ENCODE measurements around the gene PSMD14. TPM values are rescaled to one million over a fixed set of nuclear protein-coding genes. Genes with fewer than 3 reads are reported as not detected.
"Not testable (repeated sequence)": the region's sequence is repeated elsewhere in the genome, so short reads cannot be mapped to it uniquely, and the experiment has no call there.

Gene PSMD14
- polyA plus RNA-seq, 2 donors: 32.2 to 45.6 TPM

GRCh38 chr2:161332371-161332967 lies 24.2 kb downstream of the PSMD14 start:
- no peaks in the 10 kb centered on the region for H3K4me1 ChIP-seq (ENCODE audit: control insufficient read depth in 2 of 2, insufficient read depth in 2 of 2, low read length in 1 of 2)
- no peak overlapping the region for H3K4me3 ChIP-seq (ENCODE audit: low read depth in 1 of 2, low read length in 2 of 2)
- H3K27ac ChIP-seq (ENCODE audit: low read depth in 2 of 2, low read length in 1 of 2): no peak overlapping the region
- no peaks in the 10 kb centered on the region for H3K27me3 ChIP-seq (ENCODE audit: control insufficient read depth in 1 of 2, insufficient read depth in 2 of 2, low read length in 2 of 2)
- H3K36me3 ChIP-seq (ENCODE audit: control insufficient read depth in 2 of 2, insufficient read depth in 2 of 2, low read length in 1 of 2): no peaks in the 10 kb centered on the region
- H3K9me3 ChIP-seq (ENCODE audit: control insufficient read depth in 2 of 2, insufficient read depth in 1 of 2, low read depth in 1 of 2, low read length in 1 of 2): no peaks in the 10 kb centered on the region

- H3K9me3 ChIP-seq (ENCODE audit: control insufficient read depth in 2 of 2, insufficient read depth in 1 of 2, low read depth in 1 of 2, low read length in 1 of 2): no peaks in the 10 kb centered on the region
- 85 to 93% methylated on average over 2 of the region's 2 CpGs for WGBS, 2 donors
- H3K36me3 ChIP-seq (ENCODE audit: control insufficient read depth in 2 of 2, insufficient read depth in 2 of 2, low read length in 1 of 2): no peaks in the 10 kb centered on the region
- no peak overlapping the region for H3K4me3 ChIP-seq (ENCODE audit: low read depth in 1 of 2, low read length in 2 of 2)
- H3K27ac ChIP-seq (ENCODE audit: low read depth in 2 of 2, low read length in 1 of 2): no peak overlapping the region
- H3K4me1 ChIP-seq (ENCODE audit: control insufficient read depth in 2 of 2, insufficient read depth in 2 of 2, low read length in 1 of 2): no peaks in the 10 kb centered on the region
- no peaks in the 10 kb centered on the region for H3K27me3 ChIP-seq (ENCODE audit: control insufficient read depth in 1 of 2, insufficient read depth in 2 of 2, low read length in 2 of 2)
Measured at GRCh38 chr2:161335626-161336025, 27.4 kb downstream of the PSMD14 start.

DNA sequence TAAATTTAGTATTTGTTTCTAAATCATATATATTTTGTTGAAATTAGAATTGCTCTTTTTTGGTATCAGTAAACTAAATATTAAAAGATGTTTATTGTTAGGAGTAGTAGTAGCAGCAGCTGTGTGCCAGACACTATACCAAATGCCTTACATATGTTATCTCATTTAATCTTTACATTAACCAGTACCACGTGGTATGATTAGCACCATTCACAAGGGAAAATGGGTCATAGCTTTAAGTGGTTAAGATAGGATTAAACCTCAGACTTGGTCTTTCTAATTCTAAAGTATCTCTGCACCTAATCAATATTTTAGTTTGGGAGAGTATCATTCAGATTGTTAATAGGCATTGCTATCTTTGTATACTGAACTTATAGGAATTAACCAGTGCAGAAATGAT lies 29.0 kb downstream of the PSMD14 start:
- Histone ChIP-seq H3K27me3 (ENCODE audit: control insufficient read depth in 1 of 2, insufficient read depth in 2 of 2, low read length in 2 of 2) (no peaks in the 10 kb centered on the region), H3K4me3 (ENCODE audit: low read depth in 1 of 2, low read length in 2 of 2) (no peak overlapping the region), H3K4me1 (ENCODE audit: control insufficient read depth in 2 of 2, insufficient read depth in 2 of 2, low read length in 1 of 2) (no peaks in the 10 kb centered on the region), H3K9me3 (ENCODE audit: control insufficient read depth in 2 of 2, insufficient read depth in 1 of 2, low read depth in 1 of 2, low read length in 1 of 2) (no peaks in the 10 kb centered on the region), H3K36me3 (ENCODE audit: control insufficient read depth in 2 of 2, insufficient read depth in 2 of 2, low read length in 1 of 2) (no peaks in the 10 kb centered on the region), H3K27ac (ENCODE audit: low read depth in 2 of 2, low read length in 1 of 2) (no peak overlapping the region)
- WGBS, 2 donors: 64 to 67% methylated on average over 1 of the region's 1 CpG

DNA sequence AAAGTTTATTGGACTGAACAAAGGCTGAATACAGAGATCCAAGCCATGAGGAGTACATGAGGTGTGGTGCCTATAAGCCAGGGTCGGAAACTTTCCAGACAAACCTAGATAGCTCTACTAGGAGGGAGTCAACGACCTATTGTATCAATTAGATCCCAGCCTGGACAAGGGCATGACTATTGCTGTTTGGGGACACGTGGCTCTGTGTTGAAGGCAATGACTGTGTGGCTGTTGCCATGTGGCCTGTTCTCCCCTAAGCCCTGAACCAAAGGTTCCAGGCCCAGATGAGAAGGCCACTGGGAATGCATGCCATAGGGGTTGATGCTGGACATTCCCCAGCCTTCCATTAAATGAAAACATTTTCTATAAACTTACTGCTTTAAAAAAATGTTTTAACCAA lies 31.3 kb downstream of the PSMD14 start:
- not testable (repeated sequence) for H3K9me3 ChIP-seq (ENCODE audit: control insufficient read depth in 2 of 2, insufficient read depth in 1 of 2, low read depth in 1 of 2, low read length in 1 of 2); H3K36me3 ChIP-seq (ENCODE audit: control insufficient read depth in 2 of 2, insufficient read depth in 2 of 2, low read length in 1 of 2); H3K27me3 ChIP-seq (ENCODE audit: control insufficient read depth in 1 of 2, insufficient read depth in 2 of 2, low read length in 2 of 2); H3K27ac ChIP-seq (ENCODE audit: low read depth in 2 of 2, low read length in 1 of 2); H3K4me1 ChIP-seq (ENCODE audit: control insufficient read depth in 2 of 2, insufficient read depth in 2 of 2, low read length in 1 of 2); H3K4me3 ChIP-seq (ENCODE audit: low read depth in 1 of 2, low read length in 2 of 2)
- WGBS, 2 donors: 80 to 83% methylated on average over 3 of the region's 3 CpGs

DNA sequence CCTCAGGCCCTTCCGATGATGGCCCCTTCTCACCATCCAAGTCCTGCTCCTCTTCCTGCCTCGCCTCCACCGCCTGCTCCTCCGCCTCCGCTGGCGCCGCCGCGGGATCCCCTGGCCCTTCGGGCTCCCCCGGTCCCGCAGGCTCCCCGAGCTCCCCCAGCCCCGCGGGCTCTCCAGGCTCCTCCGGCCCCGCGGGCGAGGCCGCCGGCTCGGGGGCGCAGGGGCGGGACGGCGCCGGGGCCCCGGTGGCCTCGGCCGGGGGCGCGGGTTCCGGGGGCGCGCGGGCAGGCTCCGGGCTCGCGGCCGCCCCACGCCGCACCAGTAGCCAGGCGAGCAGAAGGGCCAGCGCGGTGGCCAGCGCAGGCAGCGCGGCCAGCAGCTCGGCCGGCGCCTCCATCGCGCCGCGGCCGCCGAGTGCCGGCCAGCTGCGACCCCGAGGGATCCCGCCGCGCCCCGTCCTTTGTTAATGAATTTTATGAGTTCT lies 32.7 kb downstream of the PSMD14 start:
- H3K9me3 ChIP-seq (ENCODE audit: control insufficient read depth in 2 of 2, insufficient read depth in 1 of 2, low read depth in 1 of 2, low read length in 1 of 2); H3K36me3 ChIP-seq (ENCODE audit: control insufficient read depth in 2 of 2, insufficient read depth in 2 of 2, low read length in 1 of 2); H3K27ac ChIP-seq (ENCODE audit: low read depth in 2 of 2, low read length in 1 of 2); H3K4me1 ChIP-seq (ENCODE audit: control insufficient read depth in 2 of 2, insufficient read depth in 2 of 2, low read length in 1 of 2); H3K27me3 ChIP-seq (ENCODE audit: control insufficient read depth in 1 of 2, insufficient read depth in 2 of 2, low read length in 2 of 2); H3K4me3 ChIP-seq (ENCODE audit: low read depth in 1 of 2, low read length in 2 of 2): not testable (repeated sequence)
- 79 to 84% methylated on average over 30 to 35 of the region's 64 CpGs for WGBS, 2 donors

GRCh38 chr2:161343235-161343634 lies 35.0 kb downstream of the PSMD14 start:
- Histone ChIP-seq H3K27ac (ENCODE audit: low read depth in 2 of 2, low read length in 1 of 2) (no peak overlapping the region), H3K9me3 (ENCODE audit: control insufficient read depth in 2 of 2, insufficient read depth in 1 of 2, low read depth in 1 of 2, low read length in 1 of 2) (no peaks in the 10 kb centered on the region), H3K27me3 (ENCODE audit: control insufficient read depth in 1 of 2, insufficient read depth in 2 of 2, low read length in 2 of 2) (no peaks in the 10 kb centered on the region), H3K36me3 (ENCODE audit: control insufficient read depth in 2 of 2, insufficient read depth in 2 of 2, low read length in 1 of 2) (no peaks in the 10 kb centered on the region), H3K4me3 (ENCODE audit: low read depth in 1 of 2, low read length in 2 of 2) (no peak overlapping the region), H3K4me1 (ENCODE audit: control insufficient read depth in 2 of 2, insufficient read depth in 2 of 2, low read length in 1 of 2) (no peaks in the 10 kb centered on the region)
- 96 to 99% methylated on average over 3 of the region's 3 CpGs for WGBS, 2 donors

DNA sequence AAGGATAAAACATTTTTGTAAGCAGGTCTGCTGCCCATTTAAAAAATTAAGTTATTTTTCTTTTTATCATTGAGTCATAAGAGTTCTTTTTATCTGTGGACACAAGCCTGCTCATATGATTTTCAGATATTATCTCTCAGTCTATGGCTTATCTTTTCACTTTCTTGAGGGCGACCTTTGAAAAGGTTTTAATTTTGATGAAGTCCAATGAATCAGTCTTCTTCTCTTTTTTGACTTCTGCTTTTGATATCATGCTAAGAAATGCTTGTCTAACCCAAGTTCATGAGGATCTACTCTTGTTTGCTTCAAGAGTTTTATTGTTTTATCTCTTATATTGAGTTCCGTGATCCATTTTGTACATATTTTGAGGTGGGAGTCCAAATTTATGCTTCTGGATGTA lies 36.5 kb downstream of the PSMD14 start:
- Histone ChIP-seq H3K27ac (ENCODE audit: low read depth in 2 of 2, low read length in 1 of 2) (no peak overlapping the region), H3K9me3 (ENCODE audit: control insufficient read depth in 2 of 2, insufficient read depth in 1 of 2, low read depth in 1 of 2, low read length in 1 of 2) (no peaks in the 10 kb centered on the region), H3K27me3 (ENCODE audit: control insufficient read depth in 1 of 2, insufficient read depth in 2 of 2, low read length in 2 of 2) (no peaks in the 10 kb centered on the region), H3K36me3 (ENCODE audit: control insufficient read depth in 2 of 2, insufficient read depth in 2 of 2, low read length in 1 of 2) (no peaks in the 10 kb centered on the region), H3K4me3 (ENCODE audit: low read depth in 1 of 2, low read length in 2 of 2) (no peak overlapping the region), H3K4me1 (ENCODE audit: control insufficient read depth in 2 of 2, insufficient read depth in 2 of 2, low read length in 1 of 2) (no peaks in the 10 kb centered on the region)
- 94% methylated on average over 2 of the region's 2 CpGs for WGBS, 2 donors

DNA sequence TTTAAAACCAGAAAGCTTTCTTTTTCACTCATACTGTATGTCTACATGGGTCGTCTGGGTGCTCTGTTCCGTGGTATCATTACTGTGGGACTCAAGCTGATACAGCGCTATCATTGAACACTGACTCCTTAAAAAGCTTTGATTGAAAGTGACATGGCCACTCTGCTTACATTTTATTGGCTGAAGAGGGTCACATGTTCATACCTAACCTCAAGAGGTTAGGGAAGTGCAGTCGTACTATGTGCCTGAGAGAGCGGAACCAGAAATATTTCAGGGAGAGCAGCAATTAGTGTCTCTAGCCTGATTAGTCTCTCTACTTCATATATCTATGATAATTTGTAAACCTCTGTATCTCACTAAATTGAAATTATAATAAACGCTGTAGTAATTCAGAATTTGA lies 43.5 kb downstream of the PSMD14 start:
- no peak overlapping the region for H3K27ac ChIP-seq (ENCODE audit: low read depth in 2 of 2, low read length in 1 of 2)
- no peaks in the 10 kb centered on the region for H3K9me3 ChIP-seq (ENCODE audit: control insufficient read depth in 2 of 2, insufficient read depth in 1 of 2, low read depth in 1 of 2, low read length in 1 of 2)
- no peaks in the 10 kb centered on the region for H3K27me3 ChIP-seq (ENCODE audit: control insufficient read depth in 1 of 2, insufficient read depth in 2 of 2, low read length in 2 of 2)
- WGBS, 2 donors: 82 to 88% methylated on average over 6 of the region's 6 CpGs
- no peaks in the 10 kb centered on the region for H3K4me1 ChIP-seq (ENCODE audit: control insufficient read depth in 2 of 2, insufficient read depth in 2 of 2, low read length in 1 of 2)
- no peaks in the 10 kb centered on the region for H3K36me3 ChIP-seq (ENCODE audit: control insufficient read depth in 2 of 2, insufficient read depth in 2 of 2, low read length in 1 of 2)
- H3K4me3 ChIP-seq (ENCODE audit: low read depth in 1 of 2, low read length in 2 of 2): no peak overlapping the region

- H3K4me3 ChIP-seq (ENCODE audit: low read depth in 1 of 2, low read length in 2 of 2): no peak overlapping the region
- no peak overlapping the region for H3K27ac ChIP-seq (ENCODE audit: low read depth in 2 of 2, low read length in 1 of 2)
- no peaks in the 10 kb centered on the region for H3K27me3 ChIP-seq (ENCODE audit: control insufficient read depth in 1 of 2, insufficient read depth in 2 of 2, low read length in 2 of 2)
- no peaks in the 10 kb centered on the region for H3K36me3 ChIP-seq (ENCODE audit: control insufficient read depth in 2 of 2, insufficient read depth in 2 of 2, low read length in 1 of 2)
- H3K9me3 ChIP-seq (ENCODE audit: control insufficient read depth in 2 of 2, insufficient read depth in 1 of 2, low read depth in 1 of 2, low read length in 1 of 2): no peaks in the 10 kb centered on the region
- no peaks in the 10 kb centered on the region for H3K4me1 ChIP-seq (ENCODE audit: control insufficient read depth in 2 of 2, insufficient read depth in 2 of 2, low read length in 1 of 2)
Measured at GRCh38 chr2:161352719-161353118, 44.5 kb downstream of the PSMD14 start.

DNA sequence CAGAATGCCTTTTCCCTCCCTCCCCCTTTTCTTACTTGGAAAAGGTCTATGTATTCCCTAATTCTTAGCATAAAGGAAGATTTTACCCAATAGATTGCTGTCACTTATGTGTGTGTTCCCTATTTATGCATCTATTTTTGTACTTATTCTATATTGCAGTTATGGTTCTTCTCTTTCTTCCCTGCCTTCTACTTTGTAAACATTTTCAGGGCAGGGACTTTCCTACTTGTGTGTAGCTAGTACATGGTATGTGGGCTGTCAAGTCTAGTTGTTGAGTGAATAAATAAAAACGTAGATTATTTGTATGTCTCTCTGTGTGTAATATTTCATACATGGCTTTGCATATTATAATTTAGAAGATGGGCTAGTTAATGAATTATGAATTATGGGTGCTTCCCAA lies 45.3 kb downstream of the PSMD14 start:
- H3K4me1 ChIP-seq (ENCODE audit: control insufficient read depth in 2 of 2, insufficient read depth in 2 of 2, low read length in 1 of 2): no peaks in the 10 kb centered on the region
- H3K36me3 ChIP-seq (ENCODE audit: control insufficient read depth in 2 of 2, insufficient read depth in 2 of 2, low read length in 1 of 2): no peaks in the 10 kb centered on the region
- no peaks in the 10 kb centered on the region for H3K27me3 ChIP-seq (ENCODE audit: control insufficient read depth in 1 of 2, insufficient read depth in 2 of 2, low read length in 2 of 2)
- no peak overlapping the region for H3K27ac ChIP-seq (ENCODE audit: low read depth in 2 of 2, low read length in 1 of 2)
- no peaks in the 10 kb centered on the region for H3K9me3 ChIP-seq (ENCODE audit: control insufficient read depth in 2 of 2, insufficient read depth in 1 of 2, low read depth in 1 of 2, low read length in 1 of 2)
- H3K4me3 ChIP-seq (ENCODE audit: low read depth in 1 of 2, low read length in 2 of 2): no peak overlapping the region
- 40 to 59% methylated on average over 1 of the region's 1 CpG for WGBS, 2 donors
